H1 (cell line): ENCODE data around the gene MPIG6B. TPM values are rescaled to one million over a fixed set of nuclear protein-coding genes. Genes with fewer than 3 reads are reported as not detected.

ENCODE experiments used
- CTCF ChIA-PET: fragments of 300-600 bp; sonication (Branson Sonifier 250); formaldehyde crosslinking; loops from one replicate; lab custom pipeline; 2021; ENCODE audit not compliant: partially characterized antibody; lab: Charles Lee
- POLR2A ChIA-PET: fragments of 300-600 bp; sonication (Branson Sonifier 250); formaldehyde crosslinking; loops from one replicate; lab custom pipeline; 2021; ENCODE audit warnings: inconsistent platforms; ENCODE audit not compliant: partially characterized antibody; lab: Charles Lee
- DNase-seq, 2 experiments: peaks; one replicate each; pipeline versions ENCODE4 v3.0.0 to v3.0.0-alpha.2; 2010 to 2022; ENCODE audit warnings: low spot score in 2 of 2, low read depth in 1 of 2, mixed read lengths in 1 of 2
- FAIRE-seq: peaks from 2 replicates; lab custom pipeline; 2011; peaks lifted over from hg19 to GRCh38; lab: Jason Lieb, UNC
- H2AFZ ChIP-seq: 2 replicates; pipeline ENCODE4 v1.8.1; 2012; ENCODE audit warnings: low read length, inconsistent platforms
- H2AK5ac ChIP-seq: 2 replicates; pipeline ENCODE4 v1.6.1; 2013; ENCODE audit warnings: low read depth, low read length
- H2BK120ac ChIP-seq: replicated peaks from 2 replicates; pipeline ENCODE3; 2013; ENCODE audit warnings: low read depth, low read length, inconsistent platforms
- H2BK12ac ChIP-seq: 2 replicates; pipeline ENCODE4 v1.6.1; 2013; ENCODE audit warnings: low read depth, low read length
- H2BK15ac ChIP-seq: 2 replicates; pipeline ENCODE4 v1.6.1; 2013; ENCODE audit warnings: low read length
- H2BK20ac ChIP-seq: 2 replicates; pipeline ENCODE4 v1.6.1; 2013; ENCODE audit warnings: low read length
- H2BK5ac ChIP-seq: 2 replicates; pipeline ENCODE4 v1.6.1; 2013; ENCODE audit warnings: low read depth, low read length
- H3K14ac ChIP-seq: 2 replicates; pipeline ENCODE4 v1.6.1; 2013; ENCODE audit warnings: inconsistent platforms; ENCODE audit not compliant: insufficient read length
- H3K18ac ChIP-seq: 2 replicates; pipeline ENCODE4 v1.6.1; 2013; ENCODE audit warnings: low read length; ENCODE audit errors: extremely low read depth
- H3K23ac ChIP-seq: 2 replicates; pipeline ENCODE4 v1.6.1; 2013; ENCODE audit warnings: inconsistent platforms; ENCODE audit not compliant: insufficient read length
- H3K23me2 ChIP-seq: 2 replicates; pipeline ENCODE4 v1.6.1; 2013; ENCODE audit warnings: low read depth, low read length
- H3K27ac ChIP-seq: 2 replicates; pipeline ENCODE4 v1.6.1; 2011; ENCODE audit warnings: low read depth, low read length, inconsistent platforms
- H3K27me3 ChIP-seq, 4 experiments: replicated peaks in 1 of 4; 1 replicate in 1 of 4; 2 replicates in 3 of 4; pipeline versions ENCODE4 v1.6.1 to v1.8.1; 2011 to 2013; ENCODE audit warnings: low read length in 3 of 4, mild to moderate bottlenecking in 3 of 4, inconsistent platforms in 2 of 4, mixed read lengths in 2 of 4, moderate library complexity in 1 of 4; ENCODE audit not compliant: control insufficient read depth in 3 of 4, insufficient read depth in 3 of 4; ENCODE audit errors: extremely low read depth in 1 of 4
- H3K36me3 ChIP-seq, 4 experiments: 2 replicates each; pipeline versions ENCODE4 v1.6.1 to v1.8.1; 2011 to 2013; ENCODE audit warnings: mild to moderate bottlenecking in 4 of 4, low read length in 3 of 4, moderate library complexity in 2 of 4, control low read depth in 1 of 4, inconsistent platforms in 1 of 4; ENCODE audit not compliant: insufficient read depth in 4 of 4, control insufficient read depth in 2 of 4
- H3K4ac ChIP-seq: replicated peaks from 2 replicates; pipeline ENCODE3; 2013; ENCODE audit warnings: low read length, low read depth, mixed read lengths, inconsistent platforms; ENCODE audit not compliant: insufficient read length
- H3K4me1 ChIP-seq, 4 experiments: replicated peaks in 1 of 4; 1 replicate in 1 of 4; 2 replicates in 3 of 4; pipeline versions ENCODE4 v1.6.1 to v1.8.1; 2011 to 2013; ENCODE audit warnings: low read length in 3 of 4, inconsistent platforms in 2 of 4, mixed read lengths in 1 of 4; ENCODE audit not compliant: insufficient read depth in 4 of 4, control insufficient read depth in 3 of 4
- H3K4me2 ChIP-seq, 2 experiments: 2 replicates each; pipeline versions ENCODE4 v1.6.1 to v1.8.1; 2011 to 2013; ENCODE audit warnings: low read depth in 2 of 2, low read length in 2 of 2, control low read depth in 1 of 2, inconsistent platforms in 1 of 2, mild to moderate bottlenecking in 1 of 2; ENCODE audit not compliant: insufficient read depth in 1 of 2
- H3K4me3 ChIP-seq, 4 experiments: fragments of 200-600, 300-600 bp in 1 of 4; sonication (generic), shearing (Covaris generic), sonication (Bioruptor Twin) in 1 of 4; 2 replicates each; pipeline versions ENCODE4 v1.5.1 to v1.8.1; 2011 to 2016; ENCODE audit warnings: low read length in 4 of 4, low read depth in 3 of 4, control low read depth in 2 of 4, inconsistent platforms in 2 of 4, mild to moderate bottlenecking in 2 of 4, mixed read lengths in 1 of 4, moderate library complexity in 1 of 4; ENCODE audit not compliant: insufficient read depth in 2 of 4; ENCODE audit errors: extremely low read depth in 1 of 4
- H3K56ac ChIP-seq: replicated peaks from 2 replicates; pipeline ENCODE3; 2013; ENCODE audit warnings: low read depth, mild to moderate bottlenecking, mixed read lengths, low read length, inconsistent platforms; ENCODE audit not compliant: insufficient read length
- H3K79me1 ChIP-seq: 2 replicates; pipeline ENCODE4 v1.6.1; 2013; ENCODE audit warnings: low read depth, low read length, control low read depth
- H3K79me2 ChIP-seq, 2 experiments: 2 replicates each; pipeline versions ENCODE4 v1.6.1 to v1.8.1; 2012 to 2013; ENCODE audit warnings: low read length in 2 of 2, mild to moderate bottlenecking in 2 of 2, inconsistent platforms in 1 of 2; ENCODE audit not compliant: insufficient read depth in 2 of 2, control insufficient read depth in 1 of 2
- H3K9ac ChIP-seq, 4 experiments: replicated peaks in 1 of 4; 1 replicate in 1 of 4; 2 replicates in 3 of 4; pipeline versions ENCODE4 v1.6.1 to v1.8.1; 2011 to 2013; ENCODE audit warnings: low read depth in 3 of 4, low read length in 3 of 4, control low read depth in 2 of 4, mild to moderate bottlenecking in 2 of 4, moderate library complexity in 2 of 4, inconsistent platforms in 1 of 4; ENCODE audit errors: extremely low read depth in 1 of 4
- H3K9me3 ChIP-seq, 2 experiments: 2 replicates each; pipeline versions ENCODE4 v1.6.1 to v1.8.1; 2012 to 2013; ENCODE audit warnings: mild to moderate bottlenecking in 2 of 2, moderate library complexity in 2 of 2, control low read depth in 1 of 2, inconsistent platforms in 1 of 2, low read depth in 1 of 2, low read length in 1 of 2, mixed read lengths in 1 of 2; ENCODE audit not compliant: insufficient read depth in 2 of 2
- H4K20me1 ChIP-seq, 2 experiments: replicated peaks in 1 of 2; 2 replicates each; pipeline versions ENCODE3 to v1.8.1; 2011 to 2013; ENCODE audit warnings: inconsistent platforms in 2 of 2, low read length in 2 of 2, mild to moderate bottlenecking in 1 of 2; ENCODE audit not compliant: insufficient read depth in 2 of 2, control insufficient read depth in 1 of 2
- H4K5ac ChIP-seq: 2 replicates; pipeline ENCODE4 v1.6.1; 2013; ENCODE audit warnings: low read length, low read depth, mixed read lengths, inconsistent platforms; ENCODE audit not compliant: insufficient read length
- H4K8ac ChIP-seq: 2 replicates; pipeline ENCODE4 v1.8.0; 2013; ENCODE audit warnings: mild to moderate bottlenecking, moderate library complexity, low read length, inconsistent platforms; ENCODE audit not compliant: insufficient read depth; ENCODE audit errors: extremely low read depth
- H4K91ac ChIP-seq: replicated peaks from 2 replicates; pipeline ENCODE3; 2013; ENCODE audit warnings: low read length, mixed read lengths, inconsistent platforms; ENCODE audit not compliant: insufficient read length
- GTF2F1 ChIP-seq: IDR thresholded peaks from 2 replicates; pipeline ENCODE4 v1.6.1; 2012; ENCODE audit warnings: low read depth, low read length, improper control_type of control experiment, borderline replicate concordance
- HDAC2 ChIP-seq, 2 experiments: fragments of 300-600 bp in 1 of 2; sonication (generic) in 1 of 2; IDR thresholded peaks; 2 replicates each; pipeline ENCODE4 v1.6.1; 2011 to 2012; ENCODE audit warnings: low read depth in 2 of 2, low read length in 2 of 2, mild to moderate bottlenecking in 2 of 2, moderate library complexity in 2 of 2, borderline replicate concordance in 1 of 2, inconsistent platforms in 1 of 2
- TAF1 ChIP-seq: IDR thresholded peaks from 2 replicates; pipeline ENCODE4 v1.6.1; 2011; ENCODE audit warnings: mild to moderate bottlenecking, low read depth, low read length
- TCF12 ChIP-seq: IDR thresholded peaks from 2 replicates; pipeline ENCODE4 v1.6.1; 2011; ENCODE audit warnings: low read depth, mild to moderate bottlenecking, low read length
- WGBS, 2 experiments: shearing (Covaris generic) in 1 of 2; methylation state at CpG; one replicate each; pipeline versions ENCODE4 v1.1.6 to v1.1.7; 2013 to 2015; ENCODE audit warnings: low lambda C conversion rate in 2 of 2, mixed read lengths in 2 of 2, inconsistent platforms in 1 of 2, low coverage in 1 of 2, missing lambda C conversion rate in 1 of 2; ENCODE audit not compliant: insufficient replicate concordance in 2 of 2, insufficient coverage in 1 of 2, insufficient read length in 1 of 2; ENCODE audit errors: extremely low coverage in 1 of 2, missing lambda C conversion rate in 1 of 2; 5-methylcytosine and 5-hydroxymethylcytosine counted together
- polyA plus RNA-seq, 7 experiments: library from polyadenylated mRNA; depleted of rRNA in 3 of 7; stranded (reverse) in 5 of 7; unstranded in 2 of 7; fragments of >200 nt in 5 of 7; fragments of 200-250 nt in 2 of 7; gene quantifications; 1 replicate in 5 of 7; 2 replicates in 1 of 7; 4 replicates in 1 of 7; pipeline versions ENCODE4 v1.2.1 to v1.2.3, GENCODE V29; 2011 to 2013; ENCODE audit warnings: missing spikeins in 2 of 7, mixed read lengths in 2 of 7
- total RNA-seq: library from RNA; stranded (reverse); fragmentation: NEBNext Ultra II Directional; extraction: Animal tissue kit (Norgen Biotek cat#: 25700); gene quantifications from 2 replicates; pipeline ENCODE4 v1.2.1, GENCODE V29; 2021

MPIG6B gene
- total and polyA plus RNA-seq, 2 of the 8 experiments (the other 6 are each of a cell fraction or from before 2014, with no cell fraction given) = 0.18 TPM; not detected in 1

- Histone ChIP-seq H3K18ac (peak within 1 kb of the TSS; percentile 52), H2BK120ac (no peak within 1 kb of the TSS), H3K23ac (no peak within 1 kb of the TSS), H3K4ac (peak within 1 kb of the TSS; percentile 63), H3K9me3 (no peaks in the 10 kb centered on the region), H3K27me3 (no peaks in the 10 kb centered on the region), H2BK5ac (no peak within 1 kb of the TSS; the same call in none of the 2 replicates), H2AFZ (peak within 1 kb of the TSS; percentile 92; the same call in 1 of the 2 replicates), H3K79me2 (peaks cover 0 to 3% of the 10 kb centered on the region in 2 experiments; a peak in 2 of 4 replicates), H3K27ac (peak within 1 kb of the TSS; percentile 49; the same call in 1 of the 2 replicates), H2BK20ac (no peak within 1 kb of the TSS), H3K9ac (peak within 1 kb of the TSS; percentile 62 to 75 (median 71)), H3K4me3 (peak within 1 kb of the TSS; percentile 56 to 91 (median 83)), H3K79me1 (peaks cover 6% of the 10 kb centered on the region; the same call in 1 of the 2 replicates), H3K14ac (no peak within 1 kb of the TSS), H3K4me1 (peaks cover 3 to 13% (median 7%) of the 10 kb centered on the region in 4 experiments), H4K8ac (peak within 1 kb of the TSS; percentile 86), H4K20me1 (peaks cover 0 to 1% of the 10 kb centered on the region in 2 experiments)
- 61% methylated on average over 27 of the region's 36 CpGs; no CpG with 5 or more reads in 1 of the 2 experiments for WGBS, 2 experiments
- ChIA-PET CTCF (interaction anchor here (0.5 to 8.9 kb wide), 30 partner anchors 8 to 190 kb away, joined by 3 to 89 read pairs (median 4); partner anchors contain the start of genes ABHD16A, C6orf47, LSM2 and LY6G6D), POLR2A (interaction anchor here (0.5 to 4.2 kb wide), 30 partner anchors 8 to 427 kb away, joined by 3 to 57 read pairs (median 6); partner anchors contain the start of genes ABHD16A, ATP6V1G2, BAG6 and C6orf47)
- no peak for DNase-seq
- TF ChIP-seq HDAC2 (IDR thresholded peaks at IDR 0.05; ENCODE audit: borderline replicate concordance in 1 of 2, low read depth in 2 of 2, low read length in 2 of 2) (0 out of 4 replicates have a peak, but pooled peaks of 1 of the 2 experiments have one; percentile 62), TCF12 (peak; percentile 98), TAF1 (no peak), GTF2F1 (no peak)
- TF ChIP-seq, all 59 proteins: peak for 2
- H3K36me3 ChIP-seq = peaks cover 8 to 37% (median 31%) of the 10 kb centered on the region in 4 experiments
- H2BK12ac ChIP-seq = peak within 1 kb of the TSS; percentile 92; the same call in 1 of the 2 replicates
- H3K23me2 ChIP-seq = peaks cover 2% of the 10 kb centered on the region; the same call in 1 of the 2 replicates
- H4K5ac ChIP-seq = peak within 1 kb of the TSS; percentile 84
- peak within 1 kb of the TSS; percentile 61; the same call in 1 of the 2 replicates for H2BK15ac ChIP-seq
- H3K4me2 ChIP-seq = peak within 1 kb of the TSS; percentile 31 to 90
- no peak within 1 kb of the TSS for H2AK5ac ChIP-seq
- H4K91ac ChIP-seq = peak within 1 kb of the TSS; percentile 27
- peak within 1 kb of the TSS; percentile 87 for H3K56ac ChIP-seq
- no peak for FAIRE-seq
Measured at GRCh38 chr6:31728767-31729514, 5.8 kb downstream of the MPIG6B start, which contains the start of gene DDAH2. TSS of gene DDAH2 (minus strand) at chr6:31729299. CDS start at chr6:31729161, 138 bp downstream.
